T-helper 9 cell (primary cell): Measurements from ENCODE around the gene PLCH2.

Source experiments
- DNase-seq: peaks from one replicate; pipeline ENCODE4 v3.0.0-alpha.2; 2020

PLCH2 gene

GRCh38 chr1:2479186-2479585 is 3.1 kb downstream of the PLCH2 start:
- no peak for DNase-seq

- DNase-seq, result no peak
These were observed 3.5 kb downstream of the PLCH2 start for GRCh38 chr1:2479618-2480017.

- DNase-seq, result no peak
These were observed 4.3 kb downstream of the PLCH2 start for GRCh38 chr1:2480236-2480985.

GRCh38 chr1:2480986-2481364 is 4.9 kb downstream of the PLCH2 start:
- no peak for DNase-seq

- DNase-seq, result no peak
These were observed 5.8 kb downstream of the PLCH2 start for GRCh38 chr1:2481885-2482284.

GRCh38 chr1:2482588-2482987 is 6.5 kb downstream of the PLCH2 start:
- DNase-seq, result no peak

GRCh38 chr1:2483026-2483425 is 6.9 kb downstream of the PLCH2 start:
- DNase-seq, result no peak

GRCh38 chr1:2483970-2484369 is 7.9 kb downstream of the PLCH2 start:
- DNase-seq, result no peak

GRCh38 chr1:2486041-2486440 is 10.0 kb downstream of the PLCH2 start:
- DNase-seq, result no peak

GRCh38 chr1:2486558-2486957 is 10.5 kb downstream of the PLCH2 start:
- no peak for DNase-seq

- no peak for DNase-seq
These were observed 12.6 kb downstream of the PLCH2 start for GRCh38 chr1:2488688-2489087.

GRCh38 chr1:2489615-2490014 is 13.5 kb downstream of the PLCH2 start:
- no peak for DNase-seq

- no peak for DNase-seq
These were observed 16.0 kb downstream of the PLCH2 start for GRCh38 chr1:2492091-2492490.

- no peak for DNase-seq
These were observed 17.1 kb downstream of the PLCH2 start for GRCh38 chr1:2493218-2493617.

GRCh38 chr1:2493691-2494322 is 17.7 kb downstream of the PLCH2 start:
- DNase-seq, result no peak

- DNase-seq, result no peak
These were observed 18.2 kb downstream of the PLCH2 start for GRCh38 chr1:2494323-2494693.

- no peak for DNase-seq
These were observed 18.9 kb downstream of the PLCH2 start for GRCh38 chr1:2495026-2495425.

- DNase-seq, result no peak
These were observed 19.5 kb downstream of the PLCH2 start for GRCh38 chr1:2495546-2495945.

- no peak for DNase-seq
These were observed 20.1 kb downstream of the PLCH2 start for GRCh38 chr1:2496087-2496622.

- no peak for DNase-seq
These were observed 20.7 kb downstream of the PLCH2 start for GRCh38 chr1:2496746-2497145.

- no peak for DNase-seq
These were observed 21.8 kb downstream of the PLCH2 start for GRCh38 chr1:2497891-2498290.

GRCh38 chr1:2498648-2499047 is 22.6 kb downstream of the PLCH2 start:
- no peak for DNase-seq

- no peak for DNase-seq
These were observed 23.2 kb downstream of the PLCH2 start for GRCh38 chr1:2499260-2499659.

- DNase-seq, result no peak
These were observed 24.0 kb downstream of the PLCH2 start for GRCh38 chr1:2499986-2500596.
